ENCODE measurements around the gene SGMS1. TPM values are rescaled to one million over a fixed set of nuclear protein-coding genes. Genes with fewer than 3 reads are reported as not detected.
A peak's percentile ranks its signal among the peaks of the same experiment; 100 is the strongest.
"Not testable (repeated sequence)": the region's sequence is repeated elsewhere in the genome, so short reads cannot be mapped to it uniquely, and the experiment has no call there.

The SGMS1 gene
- total RNA-seq, 1 experiment from 2014 or later, result 19.7 TPM

DNA sequence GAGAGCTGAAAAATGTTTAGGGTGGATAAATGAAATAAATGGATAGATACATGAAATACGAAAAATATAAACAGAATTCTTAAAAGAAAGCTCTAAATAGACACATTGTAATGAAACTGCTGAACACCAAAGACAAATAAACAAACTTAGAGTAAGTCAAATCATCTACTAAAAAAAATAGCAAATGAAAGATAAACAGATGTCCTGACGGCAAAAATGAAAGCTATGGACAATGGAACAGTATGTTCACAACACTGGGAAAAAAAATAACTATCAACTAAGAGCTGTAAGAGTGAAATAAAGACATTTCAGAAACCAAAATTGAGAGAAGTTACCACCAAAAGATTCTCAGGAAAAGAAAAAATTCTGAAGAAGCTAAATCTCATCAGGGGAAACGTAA, 106.1 kb downstream of the SGMS1 start:
- Histone ChIP-seq H3K9me3 (no peaks in the 10 kb centered on the region), H3K4me3 (no peak overlapping the region), H3K36me3 (no peaks in the 10 kb centered on the region), H3K27me3 (no peaks in the 10 kb centered on the region)
- DNase-seq, result no peak

DNA sequence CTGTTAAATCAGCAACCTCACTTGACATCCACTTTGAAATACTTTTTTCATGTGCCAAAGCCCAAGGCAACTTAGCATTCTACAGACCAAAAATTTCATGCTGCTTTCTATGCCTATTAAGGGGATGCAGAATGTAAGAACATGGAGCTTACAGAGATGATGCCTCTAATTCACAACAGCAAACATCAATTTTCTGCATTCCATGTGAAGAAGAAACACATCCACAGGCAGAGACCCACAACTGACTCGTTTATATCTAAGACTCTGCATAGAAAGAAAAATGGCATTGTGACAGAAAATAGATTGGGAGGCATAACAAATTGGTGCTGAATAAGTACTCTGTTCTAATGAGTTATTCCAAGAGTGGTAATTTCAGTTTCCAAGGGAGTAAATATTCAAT, 107.6 kb downstream of the SGMS1 start:
- Histone ChIP-seq H3K4me3 (no peak overlapping the region), H3K27me3 (no peaks in the 10 kb centered on the region), H3K9me3 (no peaks in the 10 kb centered on the region), H3K36me3 (no peaks in the 10 kb centered on the region)
- DNase-seq, result no peak

DNA sequence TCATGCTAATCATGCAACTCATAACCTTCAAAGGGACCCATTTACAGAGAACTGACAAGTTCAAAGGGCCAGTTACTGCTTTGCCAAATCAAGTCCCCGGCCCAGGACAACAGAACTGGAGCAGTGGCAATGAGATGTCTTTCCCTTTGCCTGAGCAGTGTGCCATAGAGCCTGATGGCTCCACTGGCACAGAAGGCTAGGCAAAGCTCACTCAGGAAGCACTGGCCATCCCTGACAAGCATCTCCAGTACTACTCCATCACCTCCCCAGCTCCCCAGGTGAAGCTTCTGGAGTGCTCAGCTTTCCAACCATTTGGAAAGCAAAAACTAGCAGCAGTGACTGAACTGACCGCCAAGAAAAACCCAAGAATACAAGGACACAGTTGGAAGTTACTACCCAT, 108.3 kb downstream of the SGMS1 start:
- Histone ChIP-seq H3K27me3 (no peaks in the 10 kb centered on the region), H3K4me3 (no peak overlapping the region), H3K36me3 (no peaks in the 10 kb centered on the region; the same call in 1 of the 2 replicates), H3K9me3 (no peaks in the 10 kb centered on the region)
- no peak for DNase-seq

DNA sequence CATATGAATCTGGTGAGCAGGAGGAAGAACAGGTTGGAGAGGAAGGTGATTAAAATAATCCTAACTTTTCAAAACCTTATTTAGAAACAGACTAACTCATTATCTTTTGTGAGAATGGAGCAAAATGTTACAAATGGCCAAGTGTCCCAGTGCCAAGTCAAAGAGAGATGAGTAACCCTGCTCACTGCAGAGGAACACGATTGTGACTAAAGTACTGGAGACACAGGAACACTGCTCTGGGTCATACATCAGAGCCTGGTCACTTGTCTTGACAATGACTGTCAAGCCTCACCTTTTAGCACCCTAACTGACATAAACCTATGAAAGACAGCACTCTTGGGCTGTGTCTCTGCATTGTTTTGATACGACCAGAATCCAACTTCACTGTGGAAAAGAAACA, 108.8 kb downstream of the SGMS1 start:
- Histone ChIP-seq H3K36me3 (no peaks in the 10 kb centered on the region; the same call in 1 of the 2 replicates), H3K4me3 (no peak overlapping the region), H3K9me3 (no peaks in the 10 kb centered on the region), H3K27me3 (no peaks in the 10 kb centered on the region)
- no peak for DNase-seq

DNA sequence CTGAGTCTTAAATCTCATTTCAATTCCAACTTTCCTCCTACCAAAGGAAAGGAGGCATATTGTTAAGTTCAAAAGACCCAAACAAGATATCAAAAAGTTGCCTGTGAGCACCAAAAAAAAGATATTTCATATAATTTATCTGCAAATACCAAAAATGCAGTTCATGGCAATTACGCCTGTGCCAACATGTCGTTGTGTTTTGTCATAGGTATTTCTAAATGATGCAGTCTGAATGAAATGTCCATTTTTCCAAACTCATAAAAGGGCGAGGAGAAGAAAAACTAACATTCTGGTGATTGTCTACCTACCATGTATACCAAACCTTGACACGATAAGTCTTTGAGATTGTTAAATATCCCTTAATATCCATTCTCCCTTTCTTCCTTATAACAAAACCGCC, 109.8 kb downstream of the SGMS1 start:
- Histone ChIP-seq H3K4me3 (no peak overlapping the region), H3K36me3 (no peaks in the 10 kb centered on the region; the same call in 1 of the 2 replicates), H3K27me3 (no peaks in the 10 kb centered on the region), H3K9me3 (no peaks in the 10 kb centered on the region)
- no peak for DNase-seq

DNA sequence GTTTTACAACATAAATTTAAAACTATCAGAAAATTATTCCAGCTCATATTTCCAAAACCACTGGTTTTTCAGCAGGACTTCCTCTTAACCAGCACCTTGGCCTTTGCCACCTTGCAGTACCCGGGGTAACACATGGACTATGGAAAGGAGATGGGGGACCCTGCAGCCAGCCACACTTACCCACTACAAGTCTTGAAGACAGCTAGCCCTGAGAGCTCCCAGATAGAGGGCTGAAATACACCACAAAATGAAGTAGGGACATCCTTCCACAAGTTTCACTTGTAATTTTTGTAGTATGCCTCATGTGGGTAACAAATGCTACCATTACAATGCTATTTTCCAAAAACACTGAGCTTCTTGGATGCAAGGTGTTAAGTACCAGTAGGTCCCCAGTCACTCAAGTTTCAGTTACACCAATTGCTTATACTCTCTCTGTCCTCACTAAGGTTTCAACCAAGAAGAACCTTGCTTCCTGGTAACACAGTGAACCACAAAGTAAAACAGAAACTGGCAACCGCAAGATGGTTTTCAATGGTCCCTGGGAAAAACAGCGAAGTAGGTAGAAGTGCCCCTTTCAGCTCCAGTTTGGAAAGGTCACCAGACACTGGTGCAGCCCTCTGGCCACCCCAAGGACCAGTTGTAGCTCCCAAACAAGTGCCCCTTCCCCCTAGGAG, 110.9 kb downstream of the SGMS1 start:
- no peak for DNase-seq
- Histone ChIP-seq H3K27me3 (no peaks in the 10 kb centered on the region), H3K9me3 (no peaks in the 10 kb centered on the region), H3K36me3 (no peaks in the 10 kb centered on the region; the same call in 1 of the 2 replicates), H3K4me3 (no peak overlapping the region)

DNA sequence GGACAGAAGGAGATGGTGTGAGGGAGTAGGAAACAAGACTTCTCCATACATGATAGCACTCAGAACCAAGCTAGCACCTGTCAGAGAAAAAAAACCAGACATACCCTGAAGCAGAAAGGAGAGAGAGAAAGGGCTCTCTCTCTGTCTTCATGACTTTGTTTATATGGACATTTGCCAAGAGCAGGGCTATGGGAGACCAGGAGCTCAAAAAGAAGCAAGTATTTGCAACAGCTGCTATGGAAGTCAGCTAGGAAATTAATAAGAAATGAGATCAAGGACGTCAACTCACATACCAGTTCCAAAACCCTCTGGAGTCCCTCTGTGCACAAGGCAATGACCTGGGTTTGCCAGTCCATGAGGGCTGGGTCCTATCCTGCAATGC, 111.6 kb downstream of the SGMS1 start:
- H3K36me3 ChIP-seq, result no peaks in the 10 kb centered on the region; the same call in 1 of the 2 replicates
- no peak overlapping the region for H3K4me3 ChIP-seq
- DNase-seq, result no peak
- H3K27me3 ChIP-seq, result no peaks in the 10 kb centered on the region
- no peaks in the 10 kb centered on the region for H3K9me3 ChIP-seq

DNA sequence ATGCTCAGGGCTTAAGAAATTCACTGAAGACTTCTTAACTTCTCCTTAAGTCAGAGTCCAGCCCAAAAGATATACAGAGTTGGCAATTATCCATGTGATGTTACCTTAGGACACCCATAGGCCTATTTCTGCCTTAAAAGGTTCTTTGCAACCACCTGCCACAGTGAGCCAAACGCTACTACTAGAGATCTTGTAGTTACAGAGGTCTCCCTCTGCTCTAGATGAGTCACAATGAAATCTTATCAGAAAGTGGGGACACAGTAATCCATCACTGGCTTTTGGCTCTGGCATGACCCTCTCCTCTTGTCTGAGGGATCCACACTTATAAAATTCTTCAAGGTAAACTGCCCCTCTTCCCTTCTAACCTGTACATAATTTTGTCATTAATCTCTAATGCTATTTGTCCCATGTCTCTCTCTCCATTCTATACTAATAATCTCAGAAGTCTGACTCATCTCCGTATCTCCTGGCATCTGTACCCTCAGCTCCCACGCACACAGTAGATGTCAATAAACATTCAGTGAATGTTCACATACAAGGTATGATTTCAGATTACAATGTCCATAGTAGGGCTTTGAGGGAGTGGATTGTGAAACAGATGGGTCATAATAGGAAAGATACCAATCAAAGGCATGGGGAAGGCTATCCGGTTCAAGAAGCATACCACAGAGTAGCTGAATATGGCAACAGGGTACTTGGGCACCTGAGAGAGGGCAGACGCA, 112.1 kb downstream of the SGMS1 start:
- Histone ChIP-seq H3K4me3 (no peak overlapping the region), H3K27me3 (no peaks in the 10 kb centered on the region), H3K36me3 (no peaks in the 10 kb centered on the region; the same call in 1 of the 2 replicates), H3K9me3 (no peaks in the 10 kb centered on the region)
- DNase-seq, result peak; percentile 44

DNA sequence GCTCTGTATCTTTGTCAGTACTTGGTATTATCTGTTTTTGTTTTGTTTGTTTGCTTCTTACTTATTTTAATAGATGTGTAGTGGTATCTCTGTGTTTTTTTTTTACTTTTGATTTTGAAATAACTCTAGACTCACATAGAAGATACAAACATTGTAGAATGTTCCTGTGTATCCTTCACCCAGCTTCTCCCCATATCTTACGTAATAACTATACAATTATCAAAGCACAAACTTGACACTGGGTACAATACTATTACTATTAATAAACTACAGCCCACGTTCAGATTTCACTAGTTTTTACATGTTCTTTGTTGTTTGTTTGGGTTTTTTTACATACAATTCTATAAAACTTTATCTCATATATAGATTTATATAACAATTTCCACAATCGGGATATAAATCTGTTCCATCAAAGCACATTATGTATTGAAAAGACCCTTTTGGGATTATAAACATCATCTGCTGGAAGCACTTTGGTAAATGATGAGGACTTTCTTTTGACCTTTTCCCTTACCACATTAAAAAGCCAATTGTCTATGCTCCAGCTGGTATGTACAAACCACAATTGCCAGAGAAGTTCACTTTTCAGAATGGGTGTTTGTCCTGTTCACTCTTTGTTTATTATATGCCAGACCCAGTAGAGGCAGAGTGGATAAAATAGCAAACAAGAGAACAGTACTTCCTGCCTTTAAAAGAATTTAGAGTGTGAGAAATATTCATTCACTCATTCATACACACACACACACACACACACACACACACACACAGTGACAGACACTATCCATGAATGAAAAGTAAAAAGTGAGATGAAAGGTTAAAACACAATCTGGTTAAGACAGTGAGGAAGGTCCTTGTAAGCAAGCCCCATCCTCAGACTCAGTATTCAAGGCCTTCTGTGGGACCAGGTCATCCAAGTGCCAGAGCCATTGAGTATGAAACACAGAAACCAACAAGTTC, 113.0 kb downstream of the SGMS1 start:
- H3K27me3 ChIP-seq, result no peaks in the 10 kb centered on the region
- no peak for DNase-seq

DNA sequence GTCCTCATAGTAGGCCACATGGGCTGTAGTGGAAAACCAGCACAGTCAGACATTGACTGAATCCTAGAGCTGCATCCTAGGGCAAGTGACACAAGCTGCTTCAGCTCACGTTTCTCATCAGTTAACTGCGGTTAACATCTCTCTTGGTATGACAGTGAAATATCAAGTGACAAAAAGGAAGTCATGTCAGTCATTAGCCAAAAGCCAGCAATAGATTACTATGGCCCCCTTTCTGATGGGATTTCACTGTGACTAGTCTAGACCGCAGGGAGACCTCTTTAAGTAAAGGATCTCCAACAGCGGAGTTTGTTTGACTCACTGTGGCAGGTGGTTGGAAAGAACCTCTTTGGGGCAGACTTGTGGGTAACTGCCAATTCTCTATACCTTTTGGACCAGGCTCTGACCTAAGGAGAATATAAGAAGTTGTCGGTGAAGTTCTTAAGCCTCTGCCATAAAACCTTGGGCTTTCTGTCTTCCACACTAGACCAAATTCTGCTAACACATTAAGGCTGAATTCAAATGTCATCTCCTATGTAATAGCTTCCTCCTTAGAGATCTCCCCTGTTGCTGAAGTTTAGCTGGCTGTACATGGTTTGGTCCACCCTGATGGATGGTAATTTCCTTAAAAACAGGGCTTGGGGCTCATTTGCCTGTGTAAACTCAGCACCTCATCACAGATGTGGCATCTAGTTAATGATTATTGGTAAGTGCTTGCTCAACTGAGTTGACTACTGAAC, 115.3 kb downstream of the SGMS1 start:
- no peaks in the 10 kb centered on the region for H3K27me3 ChIP-seq
- no peak for DNase-seq
- no peak overlapping the region for H3K4me3 ChIP-seq
- no peaks in the 10 kb centered on the region for H3K9me3 ChIP-seq
- no peaks in the 10 kb centered on the region; the same call in 1 of the 2 replicates for H3K36me3 ChIP-seq

More for the DNA sequence above, 113.0 kb downstream of the SGMS1 start:
- H3K36me3 ChIP-seq, result no peaks in the 10 kb centered on the region; the same call in 1 of the 2 replicates
- no peaks in the 10 kb centered on the region for H3K9me3 ChIP-seq
- H3K4me3 ChIP-seq, result no peak overlapping the region

DNA sequence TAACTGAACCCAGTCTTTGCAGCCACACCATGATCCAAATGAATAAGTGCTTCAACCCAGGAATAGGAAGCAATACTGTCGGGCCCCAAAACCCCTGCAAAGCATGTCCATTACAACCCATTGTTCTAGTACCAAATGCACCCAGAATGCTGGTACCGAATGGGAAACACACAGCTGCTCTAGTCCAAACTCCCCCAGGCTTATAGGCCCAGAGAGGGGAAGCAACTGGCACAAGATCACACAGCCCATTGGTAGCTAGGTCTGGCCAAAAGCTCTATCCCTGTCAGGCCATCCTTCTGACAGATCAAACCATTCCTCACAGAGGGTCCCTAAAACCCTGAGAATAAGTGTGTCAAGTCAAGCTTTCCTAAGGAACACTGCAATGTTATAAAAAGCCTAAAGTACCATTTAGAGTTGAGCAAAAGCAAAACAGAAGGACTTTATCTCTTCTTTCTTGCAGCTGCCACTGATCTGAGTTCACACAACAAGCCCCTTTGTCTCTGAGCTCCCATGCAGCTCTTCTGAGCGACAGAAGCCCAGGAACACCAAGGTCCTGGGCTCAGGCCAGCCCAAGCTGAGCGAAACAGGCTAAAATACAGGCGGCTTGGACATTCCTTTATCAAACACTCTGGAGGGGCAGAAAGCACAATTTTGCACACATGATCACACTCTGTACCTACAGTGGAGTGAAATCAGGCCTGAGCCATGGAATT, 116.7 kb downstream of the SGMS1 start:
- DNase-seq, result no peak
- Histone ChIP-seq H3K36me3 (no peaks in the 10 kb centered on the region; the same call in 1 of the 2 replicates), H3K27me3 (no peaks in the 10 kb centered on the region), H3K4me3 (no peak overlapping the region), H3K9me3 (no peaks in the 10 kb centered on the region)

DNA sequence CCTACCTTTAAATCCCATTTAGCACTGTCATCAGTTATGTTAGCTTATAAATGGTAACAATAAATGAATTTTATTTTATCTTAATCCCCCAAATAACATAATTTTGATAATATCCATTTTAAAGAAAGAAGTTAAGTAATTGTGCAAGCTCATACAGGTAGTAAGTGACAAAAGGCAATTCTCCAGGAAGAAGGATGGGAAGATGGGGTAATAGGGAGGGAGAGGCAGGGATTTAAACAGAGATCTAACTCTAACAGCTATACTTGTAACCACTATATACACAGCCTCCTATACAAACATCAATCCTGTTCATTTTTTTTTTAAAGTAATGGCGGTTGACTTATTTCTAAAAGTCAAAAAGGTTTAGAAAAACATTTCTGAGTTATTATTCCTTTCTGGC, 119.4 kb downstream of the SGMS1 start:
- H3K27me3 ChIP-seq, result no peaks in the 10 kb centered on the region
- no peaks in the 10 kb centered on the region for H3K36me3 ChIP-seq
- H3K9me3 ChIP-seq, result no peaks in the 10 kb centered on the region
- H3K4me3 ChIP-seq, result no peak overlapping the region
- no peak for DNase-seq

DNA sequence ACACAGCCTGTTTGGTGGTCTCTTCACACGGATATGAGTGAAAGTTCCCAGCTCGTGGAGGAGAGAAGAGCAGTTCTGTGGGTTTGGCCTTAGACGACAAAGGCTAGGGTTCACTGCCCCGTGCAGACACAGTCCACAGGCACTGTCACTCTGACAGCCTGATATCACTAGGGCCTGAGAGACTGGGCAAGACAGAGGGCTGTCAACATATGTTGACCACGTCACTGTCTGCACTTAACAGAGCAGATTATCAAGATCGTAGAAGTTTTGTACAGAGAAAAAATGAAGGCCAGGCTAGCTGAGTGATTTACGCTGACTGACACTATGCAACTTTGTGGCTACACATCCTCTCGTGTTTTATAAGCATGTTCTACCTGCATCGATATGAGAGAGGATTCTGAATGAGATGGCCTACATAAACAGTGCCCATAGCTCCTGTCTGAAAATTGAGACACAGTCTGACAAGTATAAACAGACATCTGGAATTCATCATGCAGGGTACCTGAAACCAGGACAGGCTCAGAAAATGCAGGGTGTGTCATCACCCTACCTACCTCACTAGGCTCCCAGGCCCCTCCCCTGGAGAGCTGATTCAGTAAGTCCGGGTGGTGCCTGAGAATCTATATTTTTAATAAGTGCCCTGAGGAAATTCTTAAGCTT, 120.0 kb downstream of the SGMS1 start:
- H3K9me3 ChIP-seq, result no peaks in the 10 kb centered on the region
- DNase-seq, result no peak

DNA sequence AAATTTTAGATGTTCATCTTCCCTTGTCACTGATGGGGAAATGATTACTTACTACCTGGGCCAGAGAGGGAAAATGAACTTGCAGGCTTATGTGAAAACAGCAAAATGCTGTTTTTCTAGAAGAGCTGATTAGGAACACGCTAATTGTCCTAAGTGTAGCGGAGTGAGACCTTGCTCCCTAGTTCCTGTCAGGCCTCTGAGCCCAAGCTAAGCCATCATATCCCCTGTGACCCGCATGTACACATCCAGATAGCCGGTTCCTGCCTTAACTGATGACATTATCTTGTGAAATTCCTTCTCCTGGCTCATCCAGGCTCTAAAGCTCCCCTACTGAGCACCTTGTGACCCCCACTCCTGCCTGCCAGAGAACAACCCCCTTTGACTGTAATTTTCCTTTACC, 120.6 kb downstream of the SGMS1 start:
- DNase-seq, result not testable (repeated sequence)

More for the DNA sequence above, 120.0 kb downstream of the SGMS1 start:
- Histone ChIP-seq H3K36me3 (no peaks in the 10 kb centered on the region), H3K4me3 (no peak overlapping the region), H3K27me3 (no peaks in the 10 kb centered on the region)

DNA sequence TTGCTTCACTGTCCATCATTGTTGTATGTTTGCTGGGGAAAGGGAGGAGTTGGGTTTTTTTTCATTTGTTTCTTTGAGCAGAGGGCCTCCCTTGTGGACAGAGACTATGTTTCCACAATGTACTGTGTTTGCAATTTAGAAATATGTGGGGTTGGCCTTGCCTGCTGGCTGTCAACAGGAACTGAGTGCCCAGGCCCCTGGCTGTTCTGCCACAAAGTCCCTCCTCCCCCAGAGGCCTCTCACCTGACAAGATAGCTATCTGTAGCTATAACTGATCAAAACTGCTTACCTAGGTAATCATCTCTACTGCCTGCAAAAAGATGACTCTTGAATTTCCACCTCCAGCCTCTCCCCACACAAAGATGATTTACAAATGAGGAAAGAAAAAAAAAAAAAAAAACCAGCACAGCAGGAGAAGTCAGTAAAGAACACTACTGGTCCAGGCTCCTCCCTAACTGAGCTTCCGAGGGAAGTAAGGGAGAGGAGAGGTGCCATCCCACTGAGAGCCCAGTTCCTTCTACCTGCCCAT, 121.8 kb downstream of the SGMS1 start:
- H3K9me3 ChIP-seq, result no peaks in the 10 kb centered on the region
- DNase-seq, result no peak
- H3K36me3 ChIP-seq, result no peaks in the 10 kb centered on the region
- H3K4me3 ChIP-seq, result no peak overlapping the region
- no peaks in the 10 kb centered on the region for H3K27me3 ChIP-seq

More for the DNA sequence above, 120.6 kb downstream of the SGMS1 start:
- not testable (repeated sequence) for H3K27me3 ChIP-seq, H3K36me3 ChIP-seq, H3K4me3 ChIP-seq, H3K9me3 ChIP-seq
